HG03196 (cell line): Measurements from ENCODE around the gene ZFYVE9.
"Not testable (repeated sequence)": the region's sequence is repeated elsewhere in the genome, so short reads cannot be mapped to it uniquely, and the experiment has no call there.

Experiments
- ATAC-seq: cut with Tn5 transposase; IDR thresholded peaks from one replicate; pipeline ENCODE4 v1.9.1; 2021; ENCODE audit not compliant: unreplicated experiment

The ZFYVE9 gene

GRCh38 chr1:52141513-52142219, at the start of gene ZFYVE9:
TSS of gene ZFYVE9 (plus strand) at chr1:52142089. CDS start at chr1:52233207, 91,118 bp downstream.
- peak; percentile 73 for ATAC-seq

GRCh38 chr1:52094300-52094699, 47.6 kb upstream of the ZFYVE9 start:
- ATAC-seq: not testable (repeated sequence)

- no peak for ATAC-seq
These were observed 45.7 kb upstream of the ZFYVE9 start for GRCh38 chr1:52096216-52096615.

- no peak for ATAC-seq
These were observed 43.6 kb upstream of the ZFYVE9 start for GRCh38 chr1:52098139-52098871.

GRCh38 chr1:52102336-52103013, 39.4 kb upstream of the ZFYVE9 start:
- peak; percentile 58 for ATAC-seq

- ATAC-seq: no peak
These were observed 30.4 kb upstream of the ZFYVE9 start for GRCh38 chr1:52111492-52111891.

GRCh38 chr1:52112489-52112888, 29.4 kb upstream of the ZFYVE9 start:
- no peak for ATAC-seq

GRCh38 chr1:52119301-52120079, 22.4 kb upstream of the ZFYVE9 start:
- no peak for ATAC-seq

- no peak for ATAC-seq
These were observed 19.5 kb upstream of the ZFYVE9 start for GRCh38 chr1:52122384-52122783.

GRCh38 chr1:52123622-52124021, 18.3 kb upstream of the ZFYVE9 start:
- ATAC-seq: no peak

GRCh38 chr1:52125736-52126359, 16.0 kb upstream of the ZFYVE9 start:
- no peak for ATAC-seq

GRCh38 chr1:52127181-52128180, 14.4 kb upstream of the ZFYVE9 start:
- ATAC-seq: no peak

GRCh38 chr1:52139817-52140540, 1.9 kb upstream of the ZFYVE9 start:
- peak; percentile 58 for ATAC-seq

- ATAC-seq: no peak
These were observed 1.0 kb upstream of the ZFYVE9 start for GRCh38 chr1:52140633-52141512.

- peak; percentile 18 for ATAC-seq
These were observed 613 bp downstream of the ZFYVE9 start for GRCh38 chr1:52142220-52143183.

GRCh38 chr1:52145137-52145536, 3.2 kb downstream of the ZFYVE9 start:
- no peak for ATAC-seq

- ATAC-seq: not testable (repeated sequence)
These were observed 8.6 kb downstream of the ZFYVE9 start for GRCh38 chr1:52150445-52150844.
